Endothelial cell (in vitro differentiated cells): Measurements from ENCODE around the gene NECAB3. TPM values are rescaled to one million over a fixed set of nuclear protein-coding genes. Genes with fewer than 3 reads are reported as not detected.
"Not testable (repeated sequence)": the region's sequence is repeated elsewhere in the genome, so short reads cannot be mapped to it uniquely, and the experiment has no call there.

Experiments used
- DNase-seq: peaks from one replicate; pipeline ENCODE4 v3.0.0; 2021; ENCODE audit warnings: low spot score
- H3K27ac Mint-ChIP-seq: one replicate; pipeline ENCODE4 v1.8.0; 2021; ENCODE audit warnings: mixed read lengths, inconsistent platforms; ENCODE audit not compliant: unreplicated experiment
- H3K27me3 Mint-ChIP-seq: one replicate; pipeline ENCODE4 v1.8.0; 2021; ENCODE audit warnings: mild to moderate bottlenecking, moderate library complexity, mixed read lengths, inconsistent platforms; ENCODE audit not compliant: unreplicated experiment
- H3K36me3 Mint-ChIP-seq: one replicate; pipeline ENCODE4 v1.8.0; 2021; ENCODE audit warnings: mild to moderate bottlenecking, low read depth, mixed read lengths, inconsistent platforms; ENCODE audit not compliant: unreplicated experiment
- H3K4me1 Mint-ChIP-seq: one replicate; pipeline ENCODE4 v1.8.0; 2021; ENCODE audit warnings: mild to moderate bottlenecking, mixed read lengths, inconsistent platforms; ENCODE audit not compliant: unreplicated experiment
- H3K4me3 Mint-ChIP-seq: one replicate; pipeline ENCODE4 v1.8.0; 2021; ENCODE audit warnings: mild to moderate bottlenecking, mixed read lengths, inconsistent platforms; ENCODE audit not compliant: unreplicated experiment
- H3K9me3 Mint-ChIP-seq: one replicate; pipeline ENCODE4 v1.8.0; 2021; ENCODE audit warnings: mixed read lengths, inconsistent platforms; ENCODE audit not compliant: unreplicated experiment
- total RNA-seq: library from RNA; stranded (reverse); fragmentation: NEBNext Ultra II Directional; extraction: Animal tissue kit (Norgen Biotek cat#: 25700); gene quantifications from one replicate; pipeline ENCODE4 v1.2.1, GENCODE V29; 2021; ENCODE audit not compliant: unreplicated experiment
- TF ChIP-seq, protein P1 (sequence below): fragments of 200-600 bp; sonication (generic); IDR thresholded peaks from one replicate; pipeline ENCODE4 v1.5.0; 2021; ENCODE audit warnings: antibody characterized with exemption; ENCODE audit not compliant: unreplicated experiment

The NECAB3 gene
- total RNA-seq, 1 donor from 2014 or later: 9.8 TPM

DNA sequence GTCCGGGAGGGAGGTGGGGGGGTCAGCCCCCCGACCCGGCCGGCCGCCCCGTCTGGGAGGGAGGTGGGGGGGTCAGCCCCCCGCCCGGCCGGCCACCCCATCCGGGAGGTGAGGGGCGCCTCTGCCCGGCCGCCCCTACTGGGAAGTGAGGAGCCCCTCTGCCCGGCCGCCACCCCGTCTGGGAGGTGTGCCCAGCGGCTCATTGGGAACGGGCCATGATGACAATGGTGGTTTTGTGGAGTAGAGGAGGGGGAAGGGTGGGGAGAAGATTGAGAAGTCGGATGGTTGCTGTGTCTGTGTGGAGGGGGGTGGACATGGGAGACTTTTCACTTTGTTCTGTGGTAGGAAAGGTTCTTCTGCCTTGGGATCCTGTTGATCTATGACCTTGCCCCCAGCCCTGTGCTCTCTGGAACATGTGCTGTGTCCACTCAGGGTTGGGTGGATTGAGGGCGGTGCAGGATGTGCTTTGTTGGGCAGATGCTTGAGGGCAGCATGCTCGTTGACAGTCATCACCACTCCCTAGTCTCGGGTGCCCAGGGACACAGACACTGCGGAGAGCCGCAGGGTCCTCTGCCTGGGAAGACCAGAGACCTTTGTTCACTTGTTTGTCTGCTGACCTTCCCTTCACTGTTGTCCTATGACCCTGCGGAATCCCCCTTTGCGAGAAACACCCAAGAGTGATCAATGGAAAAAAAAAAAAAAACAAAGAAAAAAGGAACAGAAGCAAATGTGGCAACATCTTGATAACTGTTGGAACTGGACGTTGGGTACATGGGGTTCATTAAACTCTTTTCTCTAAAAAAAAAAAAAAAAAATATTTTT lies 27.6 kb upstream of the NECAB3 start:
- H3K4me3 Mint-ChIP-seq: no peak overlapping the region

DNA sequence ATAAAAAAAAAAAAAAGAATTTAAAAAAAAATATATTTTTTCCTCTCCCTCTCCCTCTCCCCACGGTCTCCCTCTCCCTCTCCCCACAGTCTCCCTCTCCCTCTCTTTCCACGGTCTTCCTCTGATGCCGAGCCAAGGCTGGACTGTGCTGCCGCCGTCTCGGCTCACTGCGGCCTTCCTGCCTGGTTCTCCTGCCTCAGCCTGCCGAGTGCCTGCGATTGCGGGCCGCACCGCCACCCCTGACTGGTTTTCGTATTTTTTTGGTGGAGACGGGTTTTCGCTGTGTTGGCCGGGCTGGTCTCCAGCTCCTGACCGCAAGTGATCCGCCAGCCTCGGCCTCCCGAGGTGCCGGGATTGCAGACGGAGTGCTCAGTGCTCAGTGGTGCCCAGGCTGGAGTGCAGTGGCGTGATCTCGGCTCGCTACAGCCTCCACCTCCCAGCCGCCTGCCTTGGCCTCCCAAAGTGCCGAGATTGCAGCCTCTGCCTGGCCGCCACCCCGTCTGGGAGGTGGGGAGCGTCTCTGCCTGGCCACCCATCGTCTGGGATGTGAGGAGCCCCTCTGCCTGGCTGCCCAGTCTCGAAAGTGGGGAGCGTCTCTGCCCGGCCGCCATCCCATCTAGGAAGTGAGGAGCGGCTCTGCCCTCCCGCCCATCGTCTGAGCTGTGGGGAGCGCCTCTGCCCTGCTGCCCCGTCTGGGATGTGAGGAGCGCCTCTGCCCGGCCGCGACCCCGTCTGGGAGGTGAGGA lies 26.6 kb upstream of the NECAB3 start:
- peaks cover 16% of the 10 kb centered on the region for H3K36me3 Mint-ChIP-seq
- not testable (repeated sequence) for H3K4me3 Mint-ChIP-seq, H3K9me3 Mint-ChIP-seq, DNase-seq, H3K27me3 Mint-ChIP-seq, H3K4me1 Mint-ChIP-seq, H3K27ac Mint-ChIP-seq

More for the DNA sequence above, 27.6 kb upstream of the NECAB3 start:
- TF ChIP-seq, protein P1, sequence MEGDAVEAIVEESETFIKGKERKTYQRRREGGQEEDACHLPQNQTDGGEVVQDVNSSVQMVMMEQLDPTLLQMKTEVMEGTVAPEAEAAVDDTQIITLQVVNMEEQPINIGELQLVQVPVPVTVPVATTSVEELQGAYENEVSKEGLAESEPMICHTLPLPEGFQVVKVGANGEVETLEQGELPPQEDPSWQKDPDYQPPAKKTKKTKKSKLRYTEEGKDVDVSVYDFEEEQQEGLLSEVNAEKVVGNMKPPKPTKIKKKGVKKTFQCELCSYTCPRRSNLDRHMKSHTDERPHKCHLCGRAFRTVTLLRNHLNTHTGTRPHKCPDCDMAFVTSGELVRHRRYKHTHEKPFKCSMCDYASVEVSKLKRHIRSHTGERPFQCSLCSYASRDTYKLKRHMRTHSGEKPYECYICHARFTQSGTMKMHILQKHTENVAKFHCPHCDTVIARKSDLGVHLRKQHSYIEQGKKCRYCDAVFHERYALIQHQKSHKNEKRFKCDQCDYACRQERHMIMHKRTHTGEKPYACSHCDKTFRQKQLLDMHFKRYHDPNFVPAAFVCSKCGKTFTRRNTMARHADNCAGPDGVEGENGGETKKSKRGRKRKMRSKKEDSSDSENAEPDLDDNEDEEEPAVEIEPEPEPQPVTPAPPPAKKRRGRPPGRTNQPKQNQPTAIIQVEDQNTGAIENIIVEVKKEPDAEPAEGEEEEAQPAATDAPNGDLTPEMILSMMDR: no peak
- Mint-ChIP-seq H3K36me3 (peaks cover 15% of the 10 kb centered on the region), H3K27ac (no peak overlapping the region), H3K9me3 (no peaks in the 10 kb centered on the region), H3K27me3 (peaks cover 4% of the 10 kb centered on the region), H3K4me1 (no peaks in the 10 kb centered on the region)
- no peak for DNase-seq

DNA sequence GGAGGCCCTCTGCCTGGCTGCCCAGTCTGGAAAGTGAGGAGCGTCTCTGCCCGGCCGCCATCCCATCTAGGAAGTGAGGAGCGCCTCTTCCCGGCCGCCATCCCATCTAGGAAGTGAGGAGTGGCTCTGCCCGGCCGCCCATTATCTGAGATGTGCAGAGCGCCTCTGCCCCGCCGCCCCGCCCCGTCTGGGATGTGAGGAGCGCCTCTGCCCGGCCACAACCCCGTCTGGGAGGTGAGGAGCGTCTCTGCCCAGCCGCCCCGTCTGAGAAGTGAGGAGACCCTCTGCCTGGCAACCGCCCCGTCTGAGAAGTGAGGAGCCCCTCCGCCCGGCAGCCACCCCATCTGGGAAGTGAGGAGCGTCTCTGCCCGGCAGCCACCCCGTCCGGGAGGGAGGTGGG lies 24.7 kb upstream of the NECAB3 start:
- DNase-seq, H3K27ac Mint-ChIP-seq, H3K27me3 Mint-ChIP-seq, H3K4me1 Mint-ChIP-seq, H3K9me3 Mint-ChIP-seq, H3K4me3 Mint-ChIP-seq: not testable (repeated sequence)
- peaks cover 16% of the 10 kb centered on the region for H3K36me3 Mint-ChIP-seq

DNA sequence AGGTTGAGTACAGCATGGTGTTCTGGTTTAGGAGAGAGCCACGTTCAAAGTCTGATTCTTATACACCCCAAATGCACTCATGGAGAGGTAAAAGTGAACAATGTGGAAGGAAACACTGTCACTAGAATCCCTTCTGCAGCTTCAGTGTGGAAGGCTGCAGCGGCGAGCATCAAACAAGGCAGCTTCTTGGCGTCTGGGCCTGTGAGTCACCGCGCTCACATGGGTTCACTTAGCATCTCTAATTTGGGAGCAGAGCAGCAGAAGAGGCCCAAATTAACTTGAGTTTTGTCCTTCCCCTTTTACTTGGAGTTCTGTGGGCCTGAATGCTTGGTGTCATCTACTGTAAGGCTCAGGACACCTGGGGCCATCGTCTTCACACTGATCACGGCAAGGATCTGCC lies 22.9 kb upstream of the NECAB3 start:
- H3K4me3 Mint-ChIP-seq: no peak overlapping the region

DNA sequence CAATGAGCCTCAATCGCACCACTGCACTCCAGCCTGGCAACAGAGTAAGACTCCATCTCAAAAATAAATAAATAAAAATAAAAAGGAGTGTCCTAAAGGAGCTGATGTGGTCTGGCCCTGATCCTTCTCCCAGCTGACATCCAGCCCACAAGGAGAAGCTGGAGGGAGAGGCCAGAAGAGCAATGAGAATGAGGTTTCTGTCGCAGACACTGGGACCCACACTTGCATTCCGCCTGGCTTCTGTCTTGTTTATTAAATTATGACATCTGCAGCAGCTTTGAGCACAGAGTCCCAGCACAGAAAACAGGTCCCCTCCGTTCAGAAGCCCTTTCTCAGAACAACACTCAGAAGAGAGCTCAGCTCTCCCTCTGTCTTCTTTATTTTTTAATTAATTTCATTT lies 22.2 kb upstream of the NECAB3 start:
- Mint-ChIP-seq H3K36me3 (peaks cover 8% of the 10 kb centered on the region), H3K9me3 (no peaks in the 10 kb centered on the region), H3K27ac (no peak overlapping the region), H3K4me1 (peaks cover 7% of the 10 kb centered on the region), H3K27me3 (peaks cover 2% of the 10 kb centered on the region), H3K4me3 (no peak overlapping the region)
- TF ChIP-seq, protein P1: no peak
- no peak for DNase-seq

More for the DNA sequence above, 22.9 kb upstream of the NECAB3 start:
- TF ChIP-seq, protein P1: no peak
- Mint-ChIP-seq H3K9me3 (no peaks in the 10 kb centered on the region), H3K4me1 (peaks cover 7% of the 10 kb centered on the region), H3K27ac (peak overlapping the region; percentile 26), H3K36me3 (peaks cover 11% of the 10 kb centered on the region), H3K27me3 (peaks cover 4% of the 10 kb centered on the region)
- DNase-seq: no peak

DNA sequence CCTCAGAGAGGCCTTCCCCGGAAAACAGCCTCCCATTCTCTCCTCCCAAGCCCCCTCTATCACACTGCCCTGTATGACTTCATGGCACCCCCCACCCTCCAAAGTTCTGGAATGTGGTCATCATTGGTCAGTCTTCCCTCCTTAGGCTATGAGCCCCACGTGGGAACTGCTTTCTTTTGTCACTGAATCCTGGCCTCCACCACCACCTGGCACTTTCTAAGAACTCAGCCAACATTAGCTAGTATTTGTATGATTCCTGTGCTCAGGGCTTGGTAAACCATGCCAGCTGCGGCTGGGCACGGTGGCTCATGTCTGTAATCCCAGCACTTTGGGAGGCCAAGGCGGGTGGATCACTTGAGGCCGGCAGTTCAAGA lies 20.4 kb upstream of the NECAB3 start:
- peaks cover 3% of the 10 kb centered on the region for H3K27me3 Mint-ChIP-seq
- H3K27ac Mint-ChIP-seq: no peak overlapping the region
- no peak for DNase-seq
- no peaks in the 10 kb centered on the region for H3K9me3 Mint-ChIP-seq
- peaks cover 9% of the 10 kb centered on the region for H3K4me1 Mint-ChIP-seq
- H3K36me3 Mint-ChIP-seq: peaks cover 8% of the 10 kb centered on the region
- no peak overlapping the region for H3K4me3 Mint-ChIP-seq
- TF ChIP-seq, protein P1: no peak
